Non-pigmented ciliary epithelial cell (primary cell): ENCODE data around the gene SLC2A1.

Experiments used
- DNase-seq: peaks from one replicate; pipeline ENCODE4 v3.0.0-alpha.2; 2010; ENCODE audit warnings: low read depth

The SLC2A1 gene

GRCh38 chr1:42979896-42980800, 21.5 kb upstream of the SLC2A1 start:
- DNase-seq, result no peak

GRCh38 chr1:42979036-42979430, 20.4 kb upstream of the SLC2A1 start:
- no peak for DNase-seq

GRCh38 chr1:42978317-42979035, 19.8 kb upstream of the SLC2A1 start:
- DNase-seq, result no peak

- no peak for DNase-seq
Observed at GRCh38 chr1:42977653-42978052, 19.0 kb upstream of the SLC2A1 start.

GRCh38 chr1:42975561-42976225, 17.0 kb upstream of the SLC2A1 start:
- no peak for DNase-seq

- no peak for DNase-seq
Observed at GRCh38 chr1:42974767-42975437, 16.2 kb upstream of the SLC2A1 start.

GRCh38 chr1:42973799-42974198, 15.1 kb upstream of the SLC2A1 start:
- DNase-seq, result no peak

- DNase-seq, result no peak
Observed at GRCh38 chr1:42973286-42973685, 14.6 kb upstream of the SLC2A1 start.

- no peak for DNase-seq
Observed at GRCh38 chr1:42971841-42972291, 13.2 kb upstream of the SLC2A1 start.

- DNase-seq, result no peak
Observed at GRCh38 chr1:42970143-42970542, 11.5 kb upstream of the SLC2A1 start.

- no peak for DNase-seq
Observed at GRCh38 chr1:42968654-42969053, 10.0 kb upstream of the SLC2A1 start.

- peak; percentile 89 for DNase-seq
Observed at GRCh38 chr1:42966688-42967612, 8.3 kb upstream of the SLC2A1 start.

- no peak for DNase-seq
Observed at GRCh38 chr1:42965378-42965777, 6.7 kb upstream of the SLC2A1 start.

GRCh38 chr1:42964044-42964812, 5.6 kb upstream of the SLC2A1 start:
- DNase-seq, result no peak

- no peak for DNase-seq
Observed at GRCh38 chr1:42963378-42964043, 4.8 kb upstream of the SLC2A1 start.

GRCh38 chr1:42962641-42963377, 4.1 kb upstream of the SLC2A1 start:
- DNase-seq, result no peak

GRCh38 chr1:42961312-42962091, 2.8 kb upstream of the SLC2A1 start:
- no peak for DNase-seq
